DMS79 treated with DMSO at 0.1 percent for 48 hours (cell line): ENCODE data around the gene C21orf91.

Experiments
- DNase-seq: peaks from one replicate; lab custom pipeline; 2025; lab: John Stamatoyannopoulos, UW

C21orf91 gene

DNA sequence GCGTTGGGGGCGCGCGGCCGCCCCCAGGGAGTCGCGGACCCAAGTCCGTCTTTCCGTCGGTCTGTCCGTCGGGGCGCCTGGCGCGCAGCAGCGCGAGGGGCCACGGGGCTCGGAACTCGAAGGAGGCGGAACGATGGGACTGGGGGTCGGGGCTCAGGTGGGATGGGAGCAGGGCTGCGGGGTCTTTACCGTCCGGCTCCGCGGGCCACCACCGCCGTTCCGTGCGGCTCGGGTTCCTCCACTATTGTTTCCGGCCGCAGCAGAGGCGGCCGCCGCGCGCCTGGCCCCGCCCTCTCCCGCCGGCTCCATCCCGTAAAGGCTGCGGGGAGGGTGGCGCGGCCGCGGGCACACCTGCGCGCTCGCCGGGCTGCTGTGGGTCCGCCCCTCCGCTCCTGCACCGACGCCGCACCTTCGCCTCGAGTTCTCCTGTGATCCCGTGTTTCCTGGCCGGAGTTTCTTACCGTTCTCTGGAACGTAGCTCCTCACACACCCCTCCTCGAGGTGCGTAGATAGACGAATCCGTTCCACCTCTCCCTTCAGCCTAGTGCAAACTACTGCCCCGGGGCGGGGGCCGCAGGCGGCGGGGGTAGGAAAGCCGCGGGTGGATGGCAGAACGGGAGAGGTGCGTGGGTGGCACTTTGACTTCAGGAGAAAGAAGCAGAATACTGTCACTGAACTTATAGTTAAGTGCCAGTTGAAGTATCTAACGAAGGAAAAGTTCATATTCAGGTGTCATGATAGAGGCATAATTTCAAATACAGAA, at the start of gene C21orf91:
Gene C21orf91 (minus strand): TSS at position 243 of the 763 bp plus-strand sequence. CDS start 1,038 bp downstream, outside the sequence.
- peak; percentile 95 for DNase-seq

- DNase-seq, result no peak
Observed at GRCh38 chr21:17866590-17866989, 47.4 kb upstream of the C21orf91 start.

GRCh38 chr21:17859661-17860060, 40.5 kb upstream of the C21orf91 start:
- no peak for DNase-seq

- no peak for DNase-seq
Observed at GRCh38 chr21:17858747-17859146, 39.6 kb upstream of the C21orf91 start.

GRCh38 chr21:17854745-17855144, 35.6 kb upstream of the C21orf91 start:
- DNase-seq, result no peak

DNA sequence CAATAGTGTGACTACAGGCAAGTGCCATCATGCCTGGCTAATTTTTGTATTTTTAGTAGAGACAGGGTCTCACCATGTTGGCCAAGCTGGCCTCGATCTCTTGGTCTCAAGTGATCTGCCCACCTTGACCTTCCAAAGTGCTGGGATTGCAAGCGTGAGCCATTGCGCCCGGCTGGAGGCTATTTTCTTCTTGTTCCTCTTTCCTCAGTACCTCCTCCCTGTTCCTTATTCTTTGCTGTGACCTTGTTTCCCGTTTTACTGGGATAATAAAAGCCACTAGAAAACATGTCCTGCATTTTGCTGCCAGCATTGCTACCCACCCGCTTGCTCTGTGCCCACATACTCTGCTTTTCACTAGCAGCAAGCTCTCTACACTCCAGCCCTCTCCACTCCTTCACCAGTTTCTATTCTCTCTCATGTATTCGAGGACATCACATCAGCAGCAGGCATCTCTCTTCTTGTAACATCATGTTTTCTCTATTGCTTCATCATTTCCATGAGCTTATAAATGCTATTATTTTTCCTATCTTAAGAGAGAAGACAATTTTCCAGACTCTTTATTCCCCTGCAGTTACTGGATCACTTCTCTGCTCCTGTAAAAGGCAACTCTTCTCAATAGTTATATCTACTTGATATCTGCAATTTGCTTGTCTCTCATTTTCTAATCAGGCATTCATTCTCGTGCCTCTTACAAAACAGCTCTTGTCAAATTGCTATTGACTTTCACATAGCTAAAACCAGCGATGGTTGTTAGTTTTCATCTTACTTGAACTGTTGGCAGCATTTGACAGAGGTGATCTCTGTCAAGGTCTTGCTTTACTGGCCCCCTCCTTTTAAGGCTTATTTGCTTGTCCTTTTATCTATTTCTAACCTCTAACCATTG, 34.5 kb upstream of the C21orf91 start:
- DNase-seq, result no peak

- no peak for DNase-seq
Observed at GRCh38 chr21:17848228-17848627, 29.1 kb upstream of the C21orf91 start.

DNA sequence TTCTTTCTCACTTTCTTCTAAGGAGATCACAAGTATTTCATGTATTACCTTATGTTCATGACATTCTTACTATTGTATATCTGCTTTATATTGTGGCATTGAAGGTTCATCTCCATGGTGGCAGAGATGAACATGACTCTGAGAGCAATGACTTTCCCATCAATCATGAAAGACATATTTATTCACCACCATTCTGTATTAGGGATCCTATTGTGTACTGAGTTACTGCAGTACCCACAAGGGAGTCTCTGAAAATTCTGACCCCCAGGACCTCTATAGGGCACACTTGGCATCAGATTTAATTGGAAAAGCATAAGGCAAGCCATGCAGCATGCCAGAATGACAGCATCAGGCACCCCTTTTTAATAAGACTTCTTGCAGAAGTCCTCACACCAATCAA, 21.9 kb upstream of the C21orf91 start:
- no peak for DNase-seq

- DNase-seq, result no peak
Observed at GRCh38 chr21:17834639-17835354, 15.6 kb upstream of the C21orf91 start.

- no peak for DNase-seq
Observed at GRCh38 chr21:17829472-17829871, 10.3 kb upstream of the C21orf91 start.

DNA sequence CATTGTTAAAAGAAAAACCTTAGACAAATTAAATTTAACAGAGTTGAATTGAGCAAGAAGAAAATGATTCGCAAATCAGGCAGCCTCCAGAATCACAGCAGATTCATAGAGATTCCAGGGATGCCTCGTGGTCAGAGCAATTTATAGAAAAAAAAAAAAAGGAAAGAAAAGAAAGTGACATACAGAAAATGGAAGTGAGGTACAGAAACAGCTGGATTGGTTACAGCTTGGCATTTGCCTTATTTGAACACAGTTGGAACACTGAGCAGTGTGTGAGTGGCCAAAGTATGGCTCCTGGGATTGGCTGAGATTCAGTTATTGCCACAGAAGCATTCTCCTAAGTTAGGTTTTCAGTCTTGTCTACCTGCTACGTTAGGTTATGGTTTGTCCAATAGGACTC, 9.1 kb upstream of the C21orf91 start:
- no peak for DNase-seq

- DNase-seq, result no peak
Observed at GRCh38 chr21:17823846-17824245, 4.7 kb upstream of the C21orf91 start.

GRCh38 chr21:17821121-17821520, 2.0 kb upstream of the C21orf91 start:
- DNase-seq, result no peak

DNA sequence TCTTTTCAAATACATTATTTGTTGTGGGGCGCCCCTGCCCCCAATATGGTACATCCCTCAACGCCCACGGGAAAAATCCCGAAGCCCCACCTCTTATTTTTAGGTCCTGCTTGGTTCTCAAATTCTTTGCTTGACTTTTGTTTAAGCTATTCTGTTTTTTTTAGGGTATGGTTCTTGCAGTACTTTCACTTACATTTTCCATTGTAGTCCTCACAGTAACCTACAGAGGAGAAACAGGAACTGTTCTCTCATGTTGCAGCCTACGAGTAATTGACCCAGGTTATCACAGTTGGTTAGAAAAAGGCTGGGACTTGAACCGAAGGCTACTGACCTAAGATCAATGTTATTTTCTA, 697 bp upstream of the C21orf91 start:
- no peak for DNase-seq

DNA sequence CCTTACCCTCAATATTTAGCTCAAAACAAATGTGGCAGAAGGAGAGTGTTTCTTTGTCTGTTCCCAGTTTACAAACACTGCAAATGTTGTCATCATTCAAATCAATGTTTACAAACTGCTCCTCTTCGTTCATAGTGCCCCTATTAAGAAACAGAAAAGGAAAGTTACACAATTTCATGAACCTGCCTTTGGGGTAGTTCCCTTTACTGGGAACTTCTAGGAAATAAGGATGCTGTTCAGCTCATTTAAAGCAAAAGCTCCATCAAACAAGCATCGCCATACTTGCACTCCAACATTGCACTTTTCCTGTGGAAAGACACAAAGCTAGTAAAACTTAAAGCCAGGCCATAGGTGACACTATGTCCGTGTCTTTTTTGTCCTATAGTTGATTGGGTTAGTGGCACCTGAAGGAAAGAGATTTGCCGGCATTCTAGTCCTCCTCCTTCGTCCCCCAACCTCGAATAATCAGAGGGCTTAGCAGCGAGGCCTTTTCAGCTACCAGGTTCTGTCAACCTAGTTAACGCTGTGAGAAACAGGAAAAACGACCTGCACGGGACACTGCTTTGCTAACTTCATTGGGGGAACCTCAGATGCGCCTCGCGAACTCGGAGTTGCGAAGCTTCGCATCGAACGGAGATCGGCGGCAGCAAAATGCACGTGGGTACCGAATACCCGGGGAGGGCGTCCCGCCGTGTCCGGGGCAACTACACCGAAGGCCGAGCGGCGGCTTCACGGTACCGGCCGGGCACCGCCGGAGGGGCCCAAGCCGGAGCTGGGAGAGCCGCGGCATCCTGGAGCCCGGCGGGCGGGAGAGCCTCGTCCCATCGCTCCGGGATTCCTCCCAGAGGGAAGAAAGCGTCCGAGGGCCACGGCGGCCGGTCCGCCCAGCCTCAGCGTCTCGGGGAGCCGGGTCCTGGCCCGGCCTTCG, 706 bp downstream of the C21orf91 start:
- peak; percentile 36 for DNase-seq

GRCh38 chr21:17813353-17813752, 5.8 kb downstream of the C21orf91 start:
- no peak for DNase-seq

DNA sequence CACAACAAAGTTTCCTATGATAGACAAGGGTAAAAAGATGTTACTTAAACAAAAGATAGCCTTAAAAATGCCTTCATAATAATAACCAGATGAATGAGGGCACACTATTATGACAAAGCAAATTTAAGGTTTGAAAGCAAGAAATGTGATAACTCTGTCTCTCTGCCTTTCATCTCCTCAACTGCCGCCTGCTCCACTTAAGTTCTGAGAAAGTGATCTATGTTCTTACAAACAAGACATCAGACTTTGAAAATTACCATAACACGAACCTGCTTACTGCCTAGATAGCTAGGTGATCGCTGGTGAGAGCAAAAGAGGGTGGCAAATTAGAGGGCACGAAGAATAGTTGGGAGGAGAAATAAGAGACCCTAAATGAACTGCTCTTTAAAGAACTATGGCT, 13.2 kb downstream of the C21orf91 start:
- no peak for DNase-seq

DNA sequence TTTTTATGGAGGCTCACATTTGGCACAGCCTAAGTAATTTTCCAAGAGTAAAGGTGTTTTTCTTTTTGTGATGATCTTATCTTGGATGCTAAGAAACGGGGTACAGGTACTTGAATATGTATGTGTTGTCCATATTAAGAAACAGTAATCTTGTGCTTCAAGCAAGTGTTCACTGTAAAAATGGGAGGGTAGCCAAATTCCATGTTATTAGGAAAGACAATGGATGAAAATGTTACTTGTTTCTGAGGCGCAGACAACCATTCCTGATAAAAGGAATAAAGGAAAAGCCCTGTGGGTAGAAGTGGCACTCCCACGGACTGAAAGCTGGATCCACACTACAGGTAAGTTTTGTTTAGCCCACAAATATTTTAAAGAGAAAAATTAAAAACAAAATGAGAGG, 15.6 kb downstream of the C21orf91 start:
- DNase-seq, result no peak

DNA sequence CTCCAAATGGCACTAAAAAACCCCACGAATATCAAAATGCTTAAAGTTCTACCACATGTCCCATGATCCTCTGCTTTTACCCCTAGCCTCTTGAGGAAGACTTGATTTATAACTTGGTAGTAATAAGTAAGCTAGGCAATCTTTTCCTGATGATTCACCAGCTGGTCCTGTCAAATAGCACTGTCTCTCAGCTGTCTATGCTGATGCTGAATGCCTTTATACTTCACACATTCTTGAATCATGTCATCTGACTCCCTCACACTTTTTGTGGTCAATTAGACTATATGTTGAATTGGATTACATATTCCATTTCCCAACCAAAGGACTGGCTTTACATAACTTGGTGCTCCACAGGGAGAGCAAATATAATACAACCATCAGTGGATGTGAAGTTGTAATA, 16.6 kb downstream of the C21orf91 start:
- no peak for DNase-seq

DNA sequence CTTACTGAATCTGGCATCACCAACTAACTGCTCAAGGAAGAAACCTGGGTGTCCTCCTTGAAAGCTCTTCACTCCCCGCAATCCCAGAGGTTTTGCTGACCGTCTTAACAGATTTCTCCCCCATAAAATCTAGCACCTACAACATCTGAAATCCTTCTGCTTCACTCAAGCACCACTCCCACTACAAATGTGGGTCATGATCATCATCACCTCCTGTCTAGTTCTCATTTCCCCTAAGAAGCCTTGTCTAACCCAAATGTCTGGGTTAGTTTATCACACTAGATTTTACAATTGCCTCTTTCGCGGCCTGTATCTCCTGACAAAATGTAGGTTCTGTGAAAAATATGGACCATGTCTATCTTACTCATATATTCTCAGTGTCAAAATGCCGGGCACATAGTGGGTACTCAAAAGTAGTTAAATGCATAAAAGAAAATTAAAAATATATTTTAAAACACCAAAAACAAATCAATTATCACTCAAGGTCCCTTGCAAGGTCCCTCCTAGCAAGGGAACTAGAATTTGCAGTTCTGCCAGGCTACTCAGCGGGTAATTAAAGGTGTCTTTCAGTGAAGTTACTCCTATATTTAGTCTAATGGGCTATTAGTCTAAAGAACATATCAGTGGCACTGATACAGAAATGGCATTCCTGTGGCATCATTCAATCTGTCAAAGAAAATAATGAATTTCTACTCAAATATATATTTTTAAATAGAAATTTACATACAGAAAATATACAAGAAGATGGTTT, 19.6 kb downstream of the C21orf91 start:
- DNase-seq, result no peak

GRCh38 chr21:17798796-17799195, 20.4 kb downstream of the C21orf91 start:
- DNase-seq, result no peak
